NT2/D1 (cell line): Measurements from ENCODE around the gene LTC4S.
"Not testable (repeated sequence)": the region's sequence is repeated elsewhere in the genome, so short reads cannot be mapped to it uniquely, and the experiment has no call there.

Experiments
- DNase-seq: peaks from one replicate; pipeline ENCODE4 v3.0.0-alpha.2; 2011; ENCODE audit warnings: low read depth, low spot score
- H3K27me3 ChIP-seq: 2 replicates; pipeline ENCODE4 v1.6.0; 2011; ENCODE audit warnings: mild to moderate bottlenecking; ENCODE audit not compliant: insufficient read length, insufficient read depth
- H3K36me3 ChIP-seq: 2 replicates; pipeline ENCODE4 v1.6.1; 2011; ENCODE audit warnings: mild to moderate bottlenecking, low read length, mixed read lengths; ENCODE audit not compliant: insufficient read depth, insufficient read length
- H3K4me1 ChIP-seq: 2 replicates; pipeline ENCODE4 v1.5.1; 2011; ENCODE audit not compliant: insufficient read depth, insufficient read length
- H3K4me3 ChIP-seq: 2 replicates; pipeline ENCODE4 v1.5.1; 2011; ENCODE audit warnings: low read depth; ENCODE audit not compliant: insufficient read length
- H3K9ac ChIP-seq: 2 replicates; pipeline ENCODE4 v1.6.0; 2011; ENCODE audit warnings: low read depth; ENCODE audit not compliant: insufficient read length
- H3K9me3 ChIP-seq: 2 replicates; pipeline ENCODE4 v1.5.1; 2011; ENCODE audit warnings: mild to moderate bottlenecking, low read length; ENCODE audit not compliant: insufficient read depth
- SUZ12 ChIP-seq: IDR thresholded peaks from 2 replicates; pipeline ENCODE4 v1.6.1; 2011; ENCODE audit not compliant: insufficient read length, insufficient read depth; ENCODE audit errors: extremely low read depth
- YY1 ChIP-seq: IDR thresholded peaks from 2 replicates; pipeline ENCODE4 v1.6.1; 2011; ENCODE audit not compliant: insufficient read length, insufficient read depth
- ZNF274 ChIP-seq: IDR thresholded peaks from 2 replicates; pipeline ENCODE4 v1.6.1; 2011; ENCODE audit warnings: mild to moderate bottlenecking, low read depth, low read length

The LTC4S gene

DNA sequence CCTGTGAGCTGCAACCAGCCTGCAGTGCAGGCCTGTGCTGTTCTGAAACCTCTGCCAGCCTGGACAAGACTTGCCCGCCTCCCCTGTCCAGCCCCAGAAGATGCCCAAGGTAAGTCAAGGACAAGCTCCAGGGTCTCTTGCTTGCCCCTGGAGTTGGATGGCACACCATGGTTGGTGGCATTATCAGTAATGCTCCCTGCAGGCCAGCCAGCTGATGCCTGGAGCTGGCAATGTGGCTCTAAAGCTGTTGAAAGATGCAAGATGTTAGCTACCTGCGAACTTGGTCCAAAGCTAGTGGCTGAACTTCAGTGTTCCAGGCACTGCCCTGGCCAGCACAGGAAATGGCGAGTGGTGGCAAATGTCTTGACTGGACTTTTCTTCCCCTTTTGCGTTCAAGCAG is 14.0 kb upstream of the LTC4S start:
- no peak overlapping the region for H3K4me3 ChIP-seq
- H3K4me1 ChIP-seq, result no peaks in the 10 kb centered on the region
- H3K36me3 ChIP-seq, result peaks cover 40% of the 10 kb centered on the region
- no peaks in the 10 kb centered on the region for H3K9me3 ChIP-seq
- no peaks in the 10 kb centered on the region for H3K27me3 ChIP-seq
- no peak for TF ChIP-seq YY1
- TF ChIP-seq ZNF274, result no peak
- no peak for TF ChIP-seq SUZ12
- H3K9ac ChIP-seq, result no peak overlapping the region
- DNase-seq, result no peak

DNA sequence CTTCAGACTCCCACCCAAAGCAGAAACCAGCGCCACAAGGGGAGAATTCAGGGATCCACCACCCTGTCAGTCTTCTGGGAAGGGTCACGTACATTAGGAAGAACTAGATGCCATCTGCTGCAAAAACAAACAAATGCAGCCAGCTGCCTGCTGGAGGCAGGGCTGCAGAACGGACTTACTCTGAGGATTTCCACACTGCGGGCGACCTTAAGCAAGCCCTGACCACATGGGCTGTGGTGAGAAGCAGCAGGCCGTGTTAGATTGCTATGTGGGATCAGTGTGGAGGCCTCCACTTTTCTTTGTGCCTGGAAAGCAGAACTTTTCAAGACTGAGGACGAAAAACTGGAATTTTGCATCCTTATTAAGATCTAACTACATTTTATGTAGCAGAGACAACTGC is 13.4 kb upstream of the LTC4S start:
- no peak for DNase-seq
- TF ChIP-seq YY1 (no peak), ZNF274 (no peak), SUZ12 (no peak)

DNA sequence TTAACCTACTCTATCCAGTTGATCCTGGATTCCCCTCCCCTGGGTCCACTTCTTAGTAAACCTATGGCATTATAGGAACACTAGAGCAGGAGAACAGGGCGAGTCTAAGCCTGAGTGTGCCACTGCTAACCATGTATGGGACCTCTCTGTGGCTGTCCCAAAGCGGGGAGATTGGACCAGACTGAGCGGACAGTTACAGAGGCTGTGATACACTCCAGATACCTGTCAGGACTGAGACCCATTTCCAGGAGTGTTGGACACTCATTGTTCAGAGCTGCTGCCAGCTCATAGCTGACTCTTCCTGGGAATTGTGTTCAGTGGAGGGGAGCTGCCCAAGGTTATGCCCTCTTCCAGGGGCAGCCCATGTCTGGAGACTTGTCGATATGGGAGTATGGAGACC is 11.9 kb upstream of the LTC4S start:
- Histone ChIP-seq H3K4me1 (no peaks in the 10 kb centered on the region), H3K4me3 (no peak overlapping the region), H3K27me3 (no peaks in the 10 kb centered on the region), H3K36me3 (peaks cover 24% of the 10 kb centered on the region), H3K9ac (no peak overlapping the region), H3K9me3 (no peaks in the 10 kb centered on the region)
- no peak for DNase-seq
- TF ChIP-seq SUZ12 (no peak), YY1 (no peak), ZNF274 (no peak)

More for the DNA sequence above, 13.4 kb upstream of the LTC4S start:
- H3K9ac ChIP-seq, result no peak overlapping the region
- no peaks in the 10 kb centered on the region for H3K9me3 ChIP-seq
- no peaks in the 10 kb centered on the region for H3K4me1 ChIP-seq
- peaks cover 34% of the 10 kb centered on the region for H3K36me3 ChIP-seq
- H3K4me3 ChIP-seq, result no peak overlapping the region
- no peaks in the 10 kb centered on the region for H3K27me3 ChIP-seq

DNA sequence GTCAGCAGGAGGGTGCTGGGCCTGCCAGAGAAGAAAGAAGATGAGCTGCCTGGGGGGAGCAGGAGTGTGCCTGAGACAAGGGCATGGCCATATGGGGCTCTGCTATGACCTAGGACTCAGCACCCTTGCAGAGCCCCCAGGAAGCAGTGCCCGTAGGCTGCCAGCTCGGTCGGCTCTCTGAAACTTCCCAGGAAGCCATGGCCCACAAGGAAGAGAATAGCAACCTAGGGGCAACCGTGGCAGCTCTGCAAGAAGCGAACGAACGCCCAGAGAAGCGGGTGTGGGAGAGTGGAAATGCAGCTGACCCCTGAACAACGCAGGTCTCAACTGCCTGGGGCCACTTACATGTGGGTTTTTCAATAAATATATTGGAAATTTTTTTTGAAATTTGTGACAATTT is 10.7 kb upstream of the LTC4S start:
- TF ChIP-seq ZNF274 (no peak), YY1 (no peak), SUZ12 (no peak)
- no peak overlapping the region for H3K9ac ChIP-seq
- no peaks in the 10 kb centered on the region for H3K4me1 ChIP-seq
- H3K4me3 ChIP-seq, result no peak overlapping the region
- H3K9me3 ChIP-seq, result no peaks in the 10 kb centered on the region
- no peaks in the 10 kb centered on the region for H3K27me3 ChIP-seq
- no peak for DNase-seq
- H3K36me3 ChIP-seq, result peaks cover 14% of the 10 kb centered on the region

DNA sequence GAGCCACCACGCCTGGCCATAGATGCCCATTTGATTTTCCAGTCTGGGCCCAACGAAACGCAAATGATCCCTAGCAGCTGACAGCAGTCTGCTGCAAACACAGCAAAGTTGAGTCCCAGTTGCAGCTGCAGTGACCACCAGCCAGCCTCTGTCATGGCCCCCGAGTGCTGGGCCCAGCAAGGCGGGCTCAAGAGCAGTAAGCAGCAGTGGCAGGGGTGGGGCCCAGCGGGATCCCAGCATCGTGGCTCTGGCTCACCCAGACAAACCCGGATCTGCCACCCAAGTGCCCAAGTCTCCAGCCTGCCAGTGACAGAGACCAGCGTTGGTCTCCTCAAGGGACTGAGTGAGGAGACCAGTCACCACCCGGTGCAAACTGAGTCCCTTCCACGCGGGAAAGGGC is 6.9 kb upstream of the LTC4S start:
- no peaks in the 10 kb centered on the region for H3K9me3 ChIP-seq
- no peak overlapping the region for H3K4me3 ChIP-seq
- H3K27me3 ChIP-seq, result no peaks in the 10 kb centered on the region
- H3K9ac ChIP-seq, result no peak overlapping the region
- H3K36me3 ChIP-seq, result no peaks in the 10 kb centered on the region
- TF ChIP-seq YY1 (no peak), SUZ12 (no peak), ZNF274 (no peak)
- no peaks in the 10 kb centered on the region for H3K4me1 ChIP-seq
- no peak for DNase-seq

DNA sequence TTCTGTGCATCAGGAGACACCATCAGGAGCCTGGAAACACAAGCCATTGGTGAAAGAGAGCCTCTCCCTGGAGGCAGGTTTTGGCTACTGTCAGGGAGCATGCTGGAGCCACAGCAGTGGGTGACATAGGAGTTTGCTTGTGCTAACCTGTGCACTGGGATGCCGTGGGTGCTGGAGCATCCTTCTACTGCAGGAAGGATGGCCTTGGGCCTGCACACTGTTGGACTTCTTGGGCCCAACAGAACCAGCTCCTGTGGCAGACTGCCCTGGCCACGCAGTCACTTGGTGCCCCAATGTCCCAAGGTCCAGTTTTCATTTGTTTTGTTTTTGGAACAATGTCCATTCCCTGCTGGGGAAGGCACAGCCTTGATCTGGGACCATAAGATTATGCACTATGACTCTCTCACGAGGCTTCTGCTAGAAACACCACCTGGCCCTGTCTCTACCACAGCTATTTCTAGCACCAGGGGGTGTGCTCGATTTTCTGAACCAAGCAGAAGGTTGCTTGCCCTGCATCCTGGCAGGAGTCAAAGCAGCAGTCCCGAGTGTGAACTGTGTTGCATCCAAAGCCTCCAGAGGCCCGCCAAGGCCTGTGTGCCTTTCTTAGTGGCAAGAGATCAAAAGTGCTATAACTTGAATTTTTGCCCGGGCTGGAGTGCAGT is 5.5 kb upstream of the LTC4S start:
- DNase-seq, result no peak
- no peaks in the 10 kb centered on the region for H3K36me3 ChIP-seq
- no peak overlapping the region for H3K4me3 ChIP-seq
- no peaks in the 10 kb centered on the region for H3K27me3 ChIP-seq
- no peak overlapping the region for H3K9ac ChIP-seq
- peaks cover 3% of the 10 kb centered on the region for H3K4me1 ChIP-seq
- TF ChIP-seq SUZ12, result no peak
- TF ChIP-seq YY1, result no peak
- no peak for TF ChIP-seq ZNF274
- no peaks in the 10 kb centered on the region for H3K9me3 ChIP-seq

DNA sequence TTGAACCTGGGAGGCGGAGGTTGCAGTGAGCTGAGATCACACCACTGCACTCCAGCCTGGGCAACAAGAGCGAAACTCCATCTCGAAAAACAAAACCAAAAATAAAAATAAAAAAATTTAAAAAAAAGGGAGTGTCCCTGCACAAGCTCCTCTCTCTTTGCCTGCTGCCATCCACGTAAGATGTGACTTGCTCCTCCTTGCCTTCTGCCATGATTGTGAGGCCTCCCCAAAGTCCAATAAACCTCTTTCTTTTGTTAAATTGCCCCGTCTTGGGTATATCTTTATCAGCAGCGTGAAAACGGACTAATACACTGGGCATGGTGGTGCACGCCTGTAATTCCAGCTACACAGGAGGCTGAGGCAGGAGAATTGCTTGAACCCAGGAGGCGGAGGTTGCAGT is 4.5 kb upstream of the LTC4S start:
- not testable (repeated sequence) for H3K9me3 ChIP-seq, H3K4me1 ChIP-seq, H3K4me3 ChIP-seq, H3K36me3 ChIP-seq, H3K27me3 ChIP-seq, DNase-seq, H3K9ac ChIP-seq
